Gastroesophageal sphincter (tissue), 4 donors: ENCODE measurements around the gene PTPRF. TPM values are rescaled to one million over a fixed set of nuclear protein-coding genes. Genes with fewer than 3 reads are reported as not detected.
"Not testable (repeated sequence)": the region's sequence is repeated elsewhere in the genome, so short reads cannot be mapped to it uniquely, and the experiment has no call there.

Experiments
- ATAC-seq: fragments of 150-250 bp; one replicate; pipeline ENCODE4 v1.9.1; 2016; ENCODE audit warnings: mild to moderate bottlenecking, moderate library complexity
- H3K27ac ChIP-seq, 4 donors: fragments of 200-600 bp; sonication (generic) in 3 of 4; 1 replicate in 3 of 4; 2 replicates in 1 of 4; pipeline ENCODE4 v1.5.1; 2016 to 2019
- H3K27me3 ChIP-seq: fragments of 200-600 bp; sonication (generic); one replicate; pipeline ENCODE4 v1.5.1; 2019
- H3K36me3 ChIP-seq, 2 donors: fragments of 200-600 bp; sonication (generic); one replicate each; pipeline ENCODE4 v1.5.1; 2019; ENCODE audit warnings: control low read depth in 1 of 2
- H3K4me1 ChIP-seq, 3 donors: fragments of 200-600 bp; sonication (generic); 1 replicate in 2 of 3; 2 replicates in 1 of 3; pipeline ENCODE4 v1.5.1; 2016 to 2019; ENCODE audit warnings: control low read depth in 2 of 3
- H3K4me3 ChIP-seq, 2 donors: fragments of 200-600 bp; sonication (generic); one replicate each; pipeline ENCODE4 v1.5.1; 2019; ENCODE audit warnings: mild to moderate bottlenecking in 1 of 2, moderate library complexity in 1 of 2
- H3K9me3 ChIP-seq, 3 donors: fragments of 200-600 bp; sonication (generic); one replicate each; pipeline ENCODE4 v1.5.1; 2017 to 2019; ENCODE audit warnings: control low read depth in 2 of 3
- CTCF ChIP-seq, 4 experiments: fragments of 200-600 bp in 2 of 4; fragments of 450-650 bp in 2 of 4; sonication (generic) in 1 of 4; IDR thresholded peaks; one replicate each; pipeline ENCODE4 v1.5.1; 2017 to 2019; ENCODE audit warnings: antibody characterized with exemption in 4 of 4, mild to moderate bottlenecking in 2 of 4, moderate library complexity in 2 of 4
- EP300 ChIP-seq: sonication (generic); formaldehyde crosslinking; IDR thresholded peaks from one replicate; pipeline ENCODE4 v1.6.1; 2017; ENCODE audit warnings: antibody characterized with exemption, mild to moderate bottlenecking
- POLR2A ChIP-seq, 2 donors: fragments of 450-650 bp; IDR thresholded peaks; one replicate each; pipeline ENCODE4 v1.6.1; 2017; ENCODE audit warnings: antibody characterized with exemption in 2 of 2, mild to moderate bottlenecking in 2 of 2, moderate library complexity in 1 of 2
- POLR2AphosphoS5 ChIP-seq: sonication (generic); formaldehyde crosslinking; IDR thresholded peaks from one replicate; pipeline ENCODE4 v1.6.1; 2017; ENCODE audit warnings: antibody characterized with exemption
- WGBS, 2 donors: methylation state at CpG; one replicate each; pipeline ENCODE4 v1.1.5; 2018; ENCODE audit warnings: low coverage in 1 of 2; 5-methylcytosine and 5-hydroxymethylcytosine counted together
- total RNA-seq, 4 donors: library from RNA; depleted of rRNA; stranded (reverse); fragments of >200 nt; gene quantifications; one replicate each; pipeline ENCODE4 v1.1.0, GENCODE V29; 2016

The PTPRF gene
- total RNA-seq, 4 donors from 2014 or later = 55.8 to 80.4 (median 60.8) TPM

- WGBS, 2 donors = 80 to 86% methylated on average over 7 to 12 of the region's 15 CpGs
- H3K27me3 ChIP-seq = no peaks in the 10 kb centered on the region
Measured at GRCh38 chr1:43546388-43547100, 15.9 kb downstream of the PTPRF start.

GRCh38 chr1:43547538-43548072, 16.9 kb downstream of the PTPRF start:
- ATAC-seq = no peak
- H3K4me1 ChIP-seq = peaks cover 9 to 100% (median 12%) of the 10 kb centered on the region in 3 donors
- H3K27ac ChIP-seq = no peak overlapping the region
- no peak for TF ChIP-seq POLR2A (IDR thresholded peaks at IDR 0.05)
- no peak for TF ChIP-seq POLR2AphosphoS5
- no peak for TF ChIP-seq EP300
- no peak for TF ChIP-seq CTCF (IDR thresholded peaks at IDR 0.05)
- H3K9me3 ChIP-seq = no peaks in the 10 kb centered on the region
- 0 to 73% methylated on average over 1 to 5 of the region's 11 CpGs for whole genome bisulfite sequencing, 2 donors
- H3K27me3 ChIP-seq = no peaks in the 10 kb centered on the region
- no peak overlapping the region for H3K4me3 ChIP-seq
- H3K36me3 ChIP-seq = peaks cover 0 to 24% of the 10 kb centered on the region in 2 donors

More at GRCh38 chr1:43546388-43547100, 15.9 kb downstream of the PTPRF start:
- no peak for ATAC-seq
- H3K27ac ChIP-seq = peak overlapping the region in 1 of 4 donors; percentile 38
- H3K4me3 ChIP-seq = no peak overlapping the region
- H3K9me3 ChIP-seq = no peaks in the 10 kb centered on the region
- TF ChIP-seq EP300 (no peak), CTCF (IDR thresholded peaks at IDR 0.05) (no peak), POLR2AphosphoS5 (no peak), POLR2A (IDR thresholded peaks at IDR 0.05) (no peak)
- peaks cover 0 to 24% of the 10 kb centered on the region in 2 donors for H3K36me3 ChIP-seq
- peaks cover 6 to 100% (median 6%) of the 10 kb centered on the region in 3 donors for H3K4me1 ChIP-seq

GRCh38 chr1:43548285-43549271, 17.9 kb downstream of the PTPRF start:
- Histone ChIP-seq H3K27ac (peak overlapping the region in 3 of 4 donors; percentile 0 to 82 (median 80)), H3K9me3 (no peaks in the 10 kb centered on the region), H3K4me3 (no peak overlapping the region), H3K27me3 (no peaks in the 10 kb centered on the region), H3K36me3 (peaks cover 0 to 27% of the 10 kb centered on the region in 2 donors), H3K4me1 (peaks cover 3 to 100% (median 7%) of the 10 kb centered on the region in 3 donors)
- TF ChIP-seq CTCF (IDR thresholded peaks at IDR 0.05) (no peak), POLR2AphosphoS5 (no peak), POLR2A (IDR thresholded peaks at IDR 0.05) (no peak), EP300 (no peak)
- WGBS, 2 donors = 78 to 100% methylated on average over 3 to 5 of the region's 18 CpGs
- ATAC-seq = no peak

GRCh38 chr1:43549394-43549793, 18.7 kb downstream of the PTPRF start:
- H3K4me1 ChIP-seq = peaks cover 3 to 100% (median 7%) of the 10 kb centered on the region in 3 donors
- not testable (repeated sequence) for H3K4me3 ChIP-seq, H3K27me3 ChIP-seq, ATAC-seq, H3K9me3 ChIP-seq
- WGBS, 2 donors = 91 to 100% methylated on average over 2 to 5 of the region's 5 CpGs
- H3K36me3 ChIP-seq = peaks cover 0 to 35% of the 10 kb centered on the region in 2 donors
- H3K27ac ChIP-seq = peak overlapping the region in 3 of 4 donors; percentile 0 to 82 (median 80)
